ENCODE results near the gene MTERF4.

GRCh38 chr2:241068942-241069810, 32.9 kb downstream of the MTERF4 start:
- TF ChIP-seq CTCF (IDR thresholded peaks at IDR 0.05) (no peak), EP300 (IDR thresholded peaks at IDR 0.05) (no peak), POLR2A (IDR thresholded peaks at IDR 0.05) (no peak)
